Fibroblast of the aortic adventitia (primary cell): ENCODE measurements around the gene TULP1. TPM values are rescaled to one million over a fixed set of nuclear protein-coding genes. Genes with fewer than 3 reads are reported as not detected.

Experiments used
- DNase-seq: peaks from one replicate; pipeline ENCODE4 v3.0.0-alpha.2; 2010; ENCODE audit warnings: low read depth
- H3K4me3 ChIP-seq: 2 replicates; pipeline ENCODE4 v1.5.1; 2011; ENCODE audit warnings: low read depth, mild to moderate bottlenecking, control low read depth, low read length, moderate library complexity
- total RNA-seq: library from RNA; depleted of rRNA; stranded (reverse); fragments of >200 nt; gene quantifications from 2 replicates; pipeline ENCODE4 v1.2.3, GENCODE V29; 2012; ENCODE audit warnings: low replicate concordance
- TF ChIP-seq, protein P1 (sequence below): IDR thresholded peaks from 2 replicates; pipeline ENCODE4 v1.5.1; 2011; ENCODE audit warnings: mild to moderate bottlenecking, low read length, control low read depth, inconsistent platforms; ENCODE audit not compliant: insufficient read depth

Gene TULP1
- total RNA-seq, 1 donor, result not detected

DNA sequence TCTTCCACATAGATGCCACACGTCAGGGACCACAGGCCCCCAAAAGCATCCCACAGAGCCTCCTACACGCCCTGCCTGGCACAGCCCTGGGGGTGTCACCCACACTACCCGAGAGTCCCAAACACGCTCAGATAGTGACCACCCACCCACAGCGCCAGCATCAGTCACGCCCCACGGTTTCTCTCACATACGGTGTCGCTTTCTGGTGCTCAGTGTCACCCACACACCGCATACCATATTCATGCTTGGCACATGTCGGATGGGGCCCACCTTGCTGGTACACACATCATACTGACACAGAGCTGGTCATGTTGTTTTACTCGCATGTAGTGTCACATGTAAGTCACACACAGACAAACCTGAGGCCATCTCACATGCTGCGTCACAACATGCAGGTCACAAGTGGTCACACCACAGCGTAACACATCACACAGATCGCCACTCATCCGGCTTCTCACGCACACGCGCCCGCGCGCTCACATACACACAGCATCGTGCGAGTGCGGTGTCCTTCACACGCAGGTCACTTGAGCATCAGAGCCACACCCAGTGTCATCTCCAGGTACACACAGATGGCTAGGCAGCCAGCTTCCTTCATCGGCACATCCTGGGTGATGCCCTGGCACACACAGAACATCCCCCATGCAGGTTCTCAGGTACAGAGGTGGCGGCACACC lies 19.3 kb downstream of the TULP1 start:
- no peak for DNase-seq
- TF ChIP-seq, protein P1, sequence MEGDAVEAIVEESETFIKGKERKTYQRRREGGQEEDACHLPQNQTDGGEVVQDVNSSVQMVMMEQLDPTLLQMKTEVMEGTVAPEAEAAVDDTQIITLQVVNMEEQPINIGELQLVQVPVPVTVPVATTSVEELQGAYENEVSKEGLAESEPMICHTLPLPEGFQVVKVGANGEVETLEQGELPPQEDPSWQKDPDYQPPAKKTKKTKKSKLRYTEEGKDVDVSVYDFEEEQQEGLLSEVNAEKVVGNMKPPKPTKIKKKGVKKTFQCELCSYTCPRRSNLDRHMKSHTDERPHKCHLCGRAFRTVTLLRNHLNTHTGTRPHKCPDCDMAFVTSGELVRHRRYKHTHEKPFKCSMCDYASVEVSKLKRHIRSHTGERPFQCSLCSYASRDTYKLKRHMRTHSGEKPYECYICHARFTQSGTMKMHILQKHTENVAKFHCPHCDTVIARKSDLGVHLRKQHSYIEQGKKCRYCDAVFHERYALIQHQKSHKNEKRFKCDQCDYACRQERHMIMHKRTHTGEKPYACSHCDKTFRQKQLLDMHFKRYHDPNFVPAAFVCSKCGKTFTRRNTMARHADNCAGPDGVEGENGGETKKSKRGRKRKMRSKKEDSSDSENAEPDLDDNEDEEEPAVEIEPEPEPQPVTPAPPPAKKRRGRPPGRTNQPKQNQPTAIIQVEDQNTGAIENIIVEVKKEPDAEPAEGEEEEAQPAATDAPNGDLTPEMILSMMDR, result no peak
- H3K4me3 ChIP-seq, result no peak overlapping the region

DNA sequence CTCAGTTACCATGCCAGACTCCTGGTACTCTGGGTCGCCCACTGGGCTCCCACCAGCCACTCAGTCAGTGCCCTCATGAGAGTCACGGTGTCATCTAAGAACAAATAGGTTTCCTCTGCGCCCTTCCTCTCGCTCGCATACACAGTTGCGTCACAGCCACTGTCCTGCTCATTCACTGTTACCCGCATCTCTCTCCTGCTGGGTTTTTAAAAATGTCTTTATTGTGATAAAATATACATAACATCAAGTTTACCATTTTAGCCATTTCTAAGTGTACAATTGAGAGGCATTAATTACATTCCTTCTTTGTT lies 19.8 kb downstream of the TULP1 start:
- no peak overlapping the region for H3K4me3 ChIP-seq
- TF ChIP-seq, protein P1, result no peak
- no peak for DNase-seq

DNA sequence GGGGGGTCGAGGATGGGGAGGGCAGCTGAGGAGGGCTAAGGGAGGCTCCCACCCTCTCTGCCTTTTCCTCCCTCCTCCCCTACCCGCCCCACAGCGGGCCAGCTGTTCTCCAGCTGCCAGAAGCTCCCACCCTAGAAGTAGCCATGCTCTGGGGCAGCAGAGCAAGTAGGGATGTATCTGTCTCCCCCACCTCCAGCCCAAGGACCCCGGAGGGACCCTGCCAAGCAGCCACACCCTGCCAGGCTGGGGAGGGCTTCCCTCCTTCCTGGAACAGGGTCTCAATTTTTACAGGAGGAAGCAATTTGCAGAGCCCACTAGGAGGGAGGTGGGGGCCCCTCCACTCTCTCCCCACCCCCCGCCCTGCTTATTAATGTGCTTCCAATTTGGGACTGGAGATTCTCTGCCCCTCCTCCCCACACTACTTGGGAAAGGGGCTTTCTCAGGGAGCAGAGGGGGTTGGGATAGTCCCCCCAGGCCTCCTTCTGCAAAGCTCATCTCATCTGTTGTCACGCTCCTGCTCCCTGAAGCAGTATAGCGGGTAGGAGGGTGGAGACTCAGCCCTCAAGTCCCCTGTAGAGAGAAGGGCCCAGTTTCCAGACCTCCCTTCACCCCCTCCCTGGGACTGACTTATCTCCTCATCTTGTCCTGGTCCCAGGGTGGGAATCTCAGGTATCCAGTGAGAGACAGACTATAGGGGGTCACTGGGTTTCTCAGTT lies 20.3 kb downstream of the TULP1 start:
- H3K4me3 ChIP-seq, result no peak overlapping the region
- no peak for DNase-seq
- TF ChIP-seq, protein P1, result no peak

DNA sequence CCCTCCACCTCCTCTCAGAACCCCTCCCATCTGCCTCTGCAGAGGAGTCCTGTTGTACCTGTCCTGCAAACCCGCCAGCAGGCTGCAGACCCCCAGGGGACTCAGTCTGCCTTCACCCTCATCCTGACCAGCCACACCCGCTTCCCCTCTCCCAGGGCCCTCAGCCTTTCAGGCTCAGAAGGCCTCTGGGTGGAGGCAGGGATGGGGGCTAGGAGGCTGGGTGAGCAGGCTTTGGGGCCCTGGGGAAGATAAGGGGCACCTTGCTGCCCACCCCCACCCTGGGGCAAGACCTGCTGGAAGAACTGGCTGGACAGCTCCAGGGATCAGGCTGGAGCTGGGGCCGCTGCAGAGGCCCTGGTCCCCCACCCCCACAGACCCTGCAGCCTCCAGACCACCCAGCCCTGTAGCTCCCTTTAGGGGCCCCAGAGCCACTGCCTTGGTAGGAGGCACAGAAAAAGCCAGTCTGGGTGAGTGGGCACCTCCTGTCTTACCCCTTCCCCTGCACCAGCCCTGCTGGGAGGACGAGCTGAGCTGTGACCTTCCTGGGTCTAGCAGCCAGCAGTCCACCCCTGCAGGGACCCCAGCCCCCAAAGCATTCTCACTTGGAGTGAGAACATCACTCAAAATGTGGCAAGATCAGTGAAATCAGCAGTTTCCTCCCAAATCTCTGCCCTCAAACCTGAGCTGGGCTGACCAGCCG lies 21.0 kb downstream of the TULP1 start:
- no peak for DNase-seq
- TF ChIP-seq, protein P1, result no peak
- H3K4me3 ChIP-seq, result no peak overlapping the region

DNA sequence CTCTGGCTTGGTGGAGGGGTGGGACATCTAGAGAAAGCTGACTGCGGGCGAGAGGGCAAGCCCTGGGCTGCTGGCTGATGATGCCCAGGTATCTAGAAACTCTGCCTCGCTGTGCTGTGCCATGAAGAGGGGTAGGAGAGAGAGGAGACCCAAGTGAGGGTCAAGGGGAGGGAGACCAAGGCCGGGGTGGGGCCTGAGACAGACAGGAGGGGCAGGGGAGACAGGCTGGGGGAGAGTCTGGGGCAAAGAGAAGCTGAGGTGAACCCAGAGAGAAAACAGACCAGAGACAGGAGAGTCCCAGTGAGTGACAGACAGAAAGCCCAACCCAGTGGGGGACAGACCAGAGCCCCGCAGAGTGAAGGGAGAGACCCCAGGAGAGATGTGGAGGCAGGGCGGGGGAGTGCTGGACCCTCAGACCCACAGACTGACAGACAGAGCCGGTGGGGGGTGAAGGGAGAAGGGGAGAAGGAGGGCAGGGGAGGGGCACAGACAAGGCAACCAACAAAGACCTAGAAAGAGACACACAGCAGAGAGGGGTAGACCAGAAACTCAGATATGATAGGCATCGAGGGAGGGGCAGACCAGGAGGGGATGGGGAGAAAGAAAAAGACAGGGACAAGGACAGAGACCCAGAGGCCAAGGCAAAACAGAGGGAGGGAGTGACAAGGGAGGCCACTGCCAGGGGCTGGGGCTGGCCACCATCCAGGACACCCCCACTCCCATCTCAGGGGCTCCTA lies 21.7 kb downstream of the TULP1 start:
- no peak for DNase-seq
- no peak overlapping the region for H3K4me3 ChIP-seq
- TF ChIP-seq, protein P1, result no peak

DNA sequence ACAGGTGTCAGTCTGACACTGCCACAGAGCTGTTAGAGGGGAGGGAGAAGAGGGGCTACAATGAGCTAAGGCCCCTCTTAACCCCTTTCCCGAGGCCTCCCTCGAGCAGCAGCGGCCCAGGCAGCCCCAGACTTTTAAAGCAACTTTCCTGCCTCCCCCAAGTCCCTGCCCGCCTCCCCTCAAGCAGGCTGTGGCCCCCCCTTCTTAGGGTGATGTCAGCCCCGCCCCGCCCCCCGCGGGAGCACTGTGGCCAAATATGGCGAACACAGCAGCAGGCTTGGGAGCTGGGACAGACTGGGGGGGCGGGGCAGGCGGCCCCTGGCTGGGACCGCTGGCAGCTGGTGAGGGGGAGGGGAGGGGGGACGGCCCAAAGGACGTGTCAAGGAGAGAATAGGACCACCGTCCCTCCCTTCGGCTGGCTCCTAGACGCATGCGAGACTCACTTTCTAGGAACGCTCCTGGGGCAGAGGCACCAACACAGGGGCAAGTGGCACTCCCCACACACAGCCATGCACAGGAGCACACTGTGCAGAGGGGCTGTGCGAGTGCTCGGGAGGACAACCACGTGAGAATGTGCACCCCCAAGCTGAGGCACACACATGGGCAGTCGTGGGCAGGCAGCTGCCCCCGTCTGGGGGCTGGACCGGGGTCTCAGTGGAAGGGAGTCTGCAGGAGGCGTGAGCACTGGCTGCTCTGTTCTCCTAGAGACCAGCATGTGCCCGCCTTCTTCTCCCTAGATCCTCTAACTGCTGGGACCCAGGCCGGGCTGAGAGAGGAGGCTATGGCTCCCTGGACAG lies 22.5 kb downstream of the TULP1 start:
- no peak overlapping the region for H3K4me3 ChIP-seq
- peak; percentile 42 for DNase-seq
- TF ChIP-seq, protein P1, result no peak
